Hindlimb muscle (tissue), 1 donor: ENCODE measurements around the gene PPARG. TPM values are rescaled to one million over a fixed set of nuclear protein-coding genes. Genes with fewer than 3 reads are reported as not detected.
"Not testable (repeated sequence)": the region's sequence is repeated elsewhere in the genome, so short reads cannot be mapped to it uniquely, and the experiment has no call there.

ENCODE experiments used
- DNase-seq: peaks from one replicate; pipeline ENCODE4 v3.0.0-alpha.2; 2013
- polyA plus RNA-seq: library from polyadenylated mRNA; unstranded; fragments of 120-200 nt; gene quantifications from one replicate; pipeline ENCODE4 v1.2.1, GENCODE V29; 2013; ENCODE audit not compliant: insufficient read length

The PPARG gene
- polyA plus RNA-seq, 1 donor, result 10.7 TPM

GRCh38 chr3:12464181-12464580 is 175.3 kb downstream of the PPARG start:
- no peak for DNase-seq

- DNase-seq, result no peak
Observed at GRCh38 chr3:12465151-12465835, 176.4 kb downstream of the PPARG start.

GRCh38 chr3:12465836-12466225 is 177.0 kb downstream of the PPARG start:
- no peak for DNase-seq

- DNase-seq, result no peak
Observed at GRCh38 chr3:12467746-12468145, 178.9 kb downstream of the PPARG start.

- no peak for DNase-seq
Observed at GRCh38 chr3:12468276-12468675, 179.4 kb downstream of the PPARG start.

- no peak for DNase-seq
Observed at GRCh38 chr3:12468757-12469156, 179.9 kb downstream of the PPARG start.

GRCh38 chr3:12469222-12469621 is 180.4 kb downstream of the PPARG start:
- DNase-seq, result not testable (repeated sequence)

GRCh38 chr3:12470111-12470510 is 181.2 kb downstream of the PPARG start:
- no peak for DNase-seq

GRCh38 chr3:12470680-12471079 is 181.8 kb downstream of the PPARG start:
- DNase-seq, result no peak

GRCh38 chr3:12471241-12471640 is 182.4 kb downstream of the PPARG start:
- no peak for DNase-seq

GRCh38 chr3:12472000-12472610 is 183.2 kb downstream of the PPARG start:
- no peak for DNase-seq

GRCh38 chr3:12472796-12473195 is 183.9 kb downstream of the PPARG start:
- DNase-seq, result no peak

GRCh38 chr3:12473511-12473910 is 184.6 kb downstream of the PPARG start:
- no peak for DNase-seq

- DNase-seq, result no peak
Observed at GRCh38 chr3:12476238-12476897, 187.5 kb downstream of the PPARG start.

GRCh38 chr3:12477256-12477655 is 188.4 kb downstream of the PPARG start:
- no peak for DNase-seq

GRCh38 chr3:12478326-12478725 is 189.5 kb downstream of the PPARG start:
- DNase-seq, result no peak

- not testable (repeated sequence) for DNase-seq
Observed at GRCh38 chr3:12479198-12479597, 190.3 kb downstream of the PPARG start.

- no peak for DNase-seq
Observed at GRCh38 chr3:12479919-12480427, 191.1 kb downstream of the PPARG start.

GRCh38 chr3:12483410-12483809 is 194.5 kb downstream of the PPARG start:
- DNase-seq, result no peak

- no peak for DNase-seq
Observed at GRCh38 chr3:12483872-12484197, 195.0 kb downstream of the PPARG start.
